Measurements from ENCODE around the gene SPINDOC.

DNA sequence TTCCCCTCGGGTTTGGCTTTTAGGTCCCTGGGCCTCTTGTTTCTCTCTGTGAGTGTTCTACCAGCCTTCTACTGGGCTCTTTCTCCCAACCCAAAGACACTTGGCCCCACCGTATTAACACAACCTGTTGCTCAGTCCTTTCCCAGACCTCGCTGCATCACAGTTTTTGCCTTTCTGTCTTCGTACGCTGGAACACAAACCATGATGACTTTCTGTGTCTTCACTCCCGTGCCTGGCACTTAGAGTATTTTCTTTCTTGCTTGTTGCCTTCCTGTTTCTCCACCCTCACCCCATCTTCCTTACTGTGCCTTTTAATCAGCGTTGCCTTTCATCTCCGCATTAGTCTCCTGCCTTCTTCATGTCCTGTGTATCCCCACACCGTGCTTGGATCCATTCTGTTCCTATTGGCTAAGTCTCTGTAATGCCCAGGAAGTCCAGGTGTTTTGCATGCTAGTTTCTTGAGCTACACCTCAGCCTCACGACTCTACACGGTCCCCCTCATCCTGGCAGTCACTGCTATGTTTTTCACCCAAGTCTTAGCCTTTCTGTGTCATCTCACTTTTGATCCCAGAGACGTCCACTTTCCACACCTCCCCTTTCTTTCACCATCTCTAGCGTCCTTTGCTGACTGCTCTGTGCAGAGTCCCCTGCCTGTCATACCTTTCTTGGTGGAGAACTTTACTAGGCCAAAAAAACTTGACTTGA lies 27.3 kb downstream of the SPINDOC start:
- TF ChIP-seq POLR2A (IDR thresholded peaks at IDR 0.05) (no peak), EP300 (IDR thresholded peaks at IDR 0.05) (no peak)
- TF ChIP-seq, protein P1, sequence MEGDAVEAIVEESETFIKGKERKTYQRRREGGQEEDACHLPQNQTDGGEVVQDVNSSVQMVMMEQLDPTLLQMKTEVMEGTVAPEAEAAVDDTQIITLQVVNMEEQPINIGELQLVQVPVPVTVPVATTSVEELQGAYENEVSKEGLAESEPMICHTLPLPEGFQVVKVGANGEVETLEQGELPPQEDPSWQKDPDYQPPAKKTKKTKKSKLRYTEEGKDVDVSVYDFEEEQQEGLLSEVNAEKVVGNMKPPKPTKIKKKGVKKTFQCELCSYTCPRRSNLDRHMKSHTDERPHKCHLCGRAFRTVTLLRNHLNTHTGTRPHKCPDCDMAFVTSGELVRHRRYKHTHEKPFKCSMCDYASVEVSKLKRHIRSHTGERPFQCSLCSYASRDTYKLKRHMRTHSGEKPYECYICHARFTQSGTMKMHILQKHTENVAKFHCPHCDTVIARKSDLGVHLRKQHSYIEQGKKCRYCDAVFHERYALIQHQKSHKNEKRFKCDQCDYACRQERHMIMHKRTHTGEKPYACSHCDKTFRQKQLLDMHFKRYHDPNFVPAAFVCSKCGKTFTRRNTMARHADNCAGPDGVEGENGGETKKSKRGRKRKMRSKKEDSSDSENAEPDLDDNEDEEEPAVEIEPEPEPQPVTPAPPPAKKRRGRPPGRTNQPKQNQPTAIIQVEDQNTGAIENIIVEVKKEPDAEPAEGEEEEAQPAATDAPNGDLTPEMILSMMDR (IDR thresholded peaks at IDR 0.05), result no peak
